Gastroesophageal sphincter (tissue), 4 donors: ENCODE data around the gene ADCY2. TPM values are rescaled to one million over a fixed set of nuclear protein-coding genes. Genes with fewer than 3 reads are reported as not detected.

Experiments used
- ATAC-seq: fragments of 150-250 bp; one replicate; pipeline ENCODE4 v1.9.1; 2016; ENCODE audit warnings: mild to moderate bottlenecking, moderate library complexity
- H3K27ac ChIP-seq, 4 donors: fragments of 200-600 bp; sonication (generic) in 3 of 4; 1 replicate in 3 of 4; 2 replicates in 1 of 4; pipeline ENCODE4 v1.5.1; 2016 to 2019
- H3K27me3 ChIP-seq: fragments of 200-600 bp; sonication (generic); one replicate; pipeline ENCODE4 v1.5.1; 2019
- H3K36me3 ChIP-seq, 2 donors: fragments of 200-600 bp; sonication (generic); one replicate each; pipeline ENCODE4 v1.5.1; 2019; ENCODE audit warnings: control low read depth in 1 of 2
- H3K4me1 ChIP-seq, 3 donors: fragments of 200-600 bp; sonication (generic); 1 replicate in 2 of 3; 2 replicates in 1 of 3; pipeline ENCODE4 v1.5.1; 2016 to 2019; ENCODE audit warnings: control low read depth in 2 of 3
- H3K4me3 ChIP-seq, 2 donors: fragments of 200-600 bp; sonication (generic); one replicate each; pipeline ENCODE4 v1.5.1; 2019; ENCODE audit warnings: mild to moderate bottlenecking in 1 of 2, moderate library complexity in 1 of 2
- H3K9me3 ChIP-seq, 3 donors: fragments of 200-600 bp; sonication (generic); one replicate each; pipeline ENCODE4 v1.5.1; 2017 to 2019; ENCODE audit warnings: control low read depth in 2 of 3
- EP300 ChIP-seq: sonication (generic); formaldehyde crosslinking; IDR thresholded peaks from one replicate; pipeline ENCODE4 v1.6.1; 2017; ENCODE audit warnings: antibody characterized with exemption, mild to moderate bottlenecking
- POLR2A ChIP-seq, 2 donors: fragments of 450-650 bp; IDR thresholded peaks; one replicate each; pipeline ENCODE4 v1.6.1; 2017; ENCODE audit warnings: antibody characterized with exemption in 2 of 2, mild to moderate bottlenecking in 2 of 2, moderate library complexity in 1 of 2
- POLR2AphosphoS5 ChIP-seq: sonication (generic); formaldehyde crosslinking; IDR thresholded peaks from one replicate; pipeline ENCODE4 v1.6.1; 2017; ENCODE audit warnings: antibody characterized with exemption
- WGBS, 2 donors: methylation state at CpG; one replicate each; pipeline ENCODE4 v1.1.5; 2018; ENCODE audit warnings: low coverage in 1 of 2; 5-methylcytosine and 5-hydroxymethylcytosine counted together
- total RNA-seq, 4 donors: library from RNA; depleted of rRNA; stranded (reverse); fragments of >200 nt; gene quantifications; one replicate each; pipeline ENCODE4 v1.1.0, GENCODE V29; 2016
- TF ChIP-seq, protein P1 (sequence below), 4 experiments: fragments of 200-600 bp in 2 of 4; fragments of 450-650 bp in 2 of 4; sonication (generic) in 1 of 4; IDR thresholded peaks; one replicate each; pipeline ENCODE4 v1.5.1; 2017 to 2019; ENCODE audit warnings: antibody characterized with exemption in 4 of 4, mild to moderate bottlenecking in 2 of 4, moderate library complexity in 2 of 4

Gene ADCY2
- total RNA-seq, 4 donors from 2014 or later, result 5.8 to 15.9 (median 8.9) TPM

- Histone ChIP-seq H3K36me3 (peaks cover 0 to 11% of the 10 kb centered on the region in 2 donors), H3K4me1 (no peaks in the 10 kb centered on the region), H3K27ac (no peak overlapping the region), H3K4me3 (no peak overlapping the region), H3K9me3 (no peaks in the 10 kb centered on the region), H3K27me3 (no peaks in the 10 kb centered on the region)
- no peak for ATAC-seq
- TF ChIP-seq POLR2A (IDR thresholded peaks at IDR 0.05) (no peak), EP300 (no peak), POLR2AphosphoS5 (no peak)
- TF ChIP-seq, protein P1, sequence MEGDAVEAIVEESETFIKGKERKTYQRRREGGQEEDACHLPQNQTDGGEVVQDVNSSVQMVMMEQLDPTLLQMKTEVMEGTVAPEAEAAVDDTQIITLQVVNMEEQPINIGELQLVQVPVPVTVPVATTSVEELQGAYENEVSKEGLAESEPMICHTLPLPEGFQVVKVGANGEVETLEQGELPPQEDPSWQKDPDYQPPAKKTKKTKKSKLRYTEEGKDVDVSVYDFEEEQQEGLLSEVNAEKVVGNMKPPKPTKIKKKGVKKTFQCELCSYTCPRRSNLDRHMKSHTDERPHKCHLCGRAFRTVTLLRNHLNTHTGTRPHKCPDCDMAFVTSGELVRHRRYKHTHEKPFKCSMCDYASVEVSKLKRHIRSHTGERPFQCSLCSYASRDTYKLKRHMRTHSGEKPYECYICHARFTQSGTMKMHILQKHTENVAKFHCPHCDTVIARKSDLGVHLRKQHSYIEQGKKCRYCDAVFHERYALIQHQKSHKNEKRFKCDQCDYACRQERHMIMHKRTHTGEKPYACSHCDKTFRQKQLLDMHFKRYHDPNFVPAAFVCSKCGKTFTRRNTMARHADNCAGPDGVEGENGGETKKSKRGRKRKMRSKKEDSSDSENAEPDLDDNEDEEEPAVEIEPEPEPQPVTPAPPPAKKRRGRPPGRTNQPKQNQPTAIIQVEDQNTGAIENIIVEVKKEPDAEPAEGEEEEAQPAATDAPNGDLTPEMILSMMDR (IDR thresholded peaks at IDR 0.05), result no peak
- 90 to 96% methylated on average over 3 to 6 of the region's 6 CpGs for WGBS, 2 donors
Observed at GRCh38 chr5:7705736-7706135, 309.8 kb downstream of the ADCY2 start.

- TF ChIP-seq, protein P1 (IDR thresholded peaks at IDR 0.05), result no peak
- TF ChIP-seq EP300 (no peak), POLR2A (IDR thresholded peaks at IDR 0.05) (no peak), POLR2AphosphoS5 (no peak)
- Histone ChIP-seq H3K9me3 (no peaks in the 10 kb centered on the region), H3K27me3 (no peaks in the 10 kb centered on the region), H3K27ac (no peak overlapping the region), H3K36me3 (peaks cover 0 to 11% of the 10 kb centered on the region in 2 donors), H3K4me3 (no peak overlapping the region), H3K4me1 (no peaks in the 10 kb centered on the region)
- WGBS, 2 donors, result 47 to 64% methylated on average over 3 to 4 of the region's 4 CpGs
- no peak for ATAC-seq
Observed at GRCh38 chr5:7706256-7706655, 310.3 kb downstream of the ADCY2 start.

- no peak for ATAC-seq
- Histone ChIP-seq H3K4me3 (no peak overlapping the region), H3K4me1 (no peaks in the 10 kb centered on the region), H3K27ac (no peak overlapping the region), H3K27me3 (no peaks in the 10 kb centered on the region), H3K9me3 (no peaks in the 10 kb centered on the region), H3K36me3 (peaks cover 0 to 15% of the 10 kb centered on the region in 2 donors)
- TF ChIP-seq EP300 (no peak), POLR2AphosphoS5 (no peak), POLR2A (IDR thresholded peaks at IDR 0.05) (no peak)
- TF ChIP-seq, protein P1 (IDR thresholded peaks at IDR 0.05), result no peak
- WGBS, 2 donors, result 74 to 85% methylated on average over 6 of the region's 6 CpGs
Observed at GRCh38 chr5:7714119-7714518, 318.2 kb downstream of the ADCY2 start.

- H3K4me1 ChIP-seq, result no peaks in the 10 kb centered on the region
- no peak for TF ChIP-seq EP300
- TF ChIP-seq, protein P1 (IDR thresholded peaks at IDR 0.05), result no peak
- TF ChIP-seq POLR2A (IDR thresholded peaks at IDR 0.05), result no peak
- no peak for TF ChIP-seq POLR2AphosphoS5
- H3K9me3 ChIP-seq, result no peaks in the 10 kb centered on the region
- no peak overlapping the region for H3K27ac ChIP-seq
- H3K36me3 ChIP-seq, result peaks cover 0 to 9% of the 10 kb centered on the region in 2 donors
- no peaks in the 10 kb centered on the region for H3K27me3 ChIP-seq
- ATAC-seq, result no peak
- no peak overlapping the region for H3K4me3 ChIP-seq
Observed at GRCh38 chr5:7714697-7715096, 318.8 kb downstream of the ADCY2 start.

GRCh38 chr5:7717691-7718090 is 321.8 kb downstream of the ADCY2 start:
- H3K27ac ChIP-seq, result no peak overlapping the region
- H3K4me3 ChIP-seq, result no peak overlapping the region
- H3K4me1 ChIP-seq, result no peaks in the 10 kb centered on the region
- no peak for TF ChIP-seq POLR2AphosphoS5
- TF ChIP-seq POLR2A (IDR thresholded peaks at IDR 0.05), result no peak
- TF ChIP-seq EP300, result no peak
- TF ChIP-seq, protein P1 (IDR thresholded peaks at IDR 0.05), result no peak
- 80 to 96% methylated on average over 4 of the region's 4 CpGs for WGBS, 2 donors
- H3K27me3 ChIP-seq, result no peaks in the 10 kb centered on the region
- H3K36me3 ChIP-seq, result peaks cover 0 to 8% of the 10 kb centered on the region in 2 donors
- no peaks in the 10 kb centered on the region for H3K9me3 ChIP-seq
- no peak for ATAC-seq
